GM20000 (cell line): Measurements from ENCODE around the gene HSF2BP.

Experiments used
- DNase-seq: peaks from one replicate; pipeline ENCODE4 v3.0.0; 2012; ENCODE audit warnings: low spot score
- TF ChIP-seq, protein P1 (sequence below): IDR thresholded peaks from 2 replicates; pipeline ENCODE4 v1.5.1; 2012; ENCODE audit warnings: mild to moderate bottlenecking, control low read depth; ENCODE audit errors: extremely low read depth, missing control alignments

Gene HSF2BP

DNA sequence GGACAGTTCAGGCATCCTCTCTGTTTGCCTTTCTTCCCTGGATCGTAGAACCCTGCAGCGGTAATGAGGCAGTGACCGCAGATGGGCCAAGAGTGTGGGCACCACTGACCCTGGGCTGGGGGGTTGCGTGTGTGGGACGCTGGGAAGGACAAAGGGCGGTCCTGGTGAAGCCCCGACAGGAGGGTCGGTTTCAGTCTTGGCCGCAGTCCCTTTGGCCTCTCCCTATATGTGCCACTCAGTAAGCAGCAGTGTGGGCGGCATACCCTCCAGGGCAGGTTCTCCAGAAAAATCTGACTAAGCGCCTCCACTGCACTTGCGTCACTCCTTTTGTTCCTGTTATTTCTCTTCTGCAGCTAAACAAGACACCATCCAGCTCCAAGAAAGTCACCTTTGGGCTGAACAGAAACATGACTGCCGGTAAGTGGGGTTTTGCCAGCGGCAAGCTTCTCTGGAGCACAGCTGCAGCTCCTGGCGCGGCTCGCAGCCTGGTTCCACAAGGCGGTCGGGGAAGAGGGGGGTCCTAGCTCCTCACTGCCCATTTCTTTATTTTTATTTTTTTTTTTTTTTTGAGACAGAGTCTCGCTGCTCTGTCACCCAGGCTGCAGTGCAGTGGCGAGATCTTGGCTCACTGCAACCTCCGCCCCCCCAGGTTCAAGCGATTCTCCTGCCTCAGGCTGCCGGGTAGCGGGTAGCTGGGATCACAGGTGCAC lies 32.0 kb upstream of the HSF2BP start:
- TF ChIP-seq, protein P1, sequence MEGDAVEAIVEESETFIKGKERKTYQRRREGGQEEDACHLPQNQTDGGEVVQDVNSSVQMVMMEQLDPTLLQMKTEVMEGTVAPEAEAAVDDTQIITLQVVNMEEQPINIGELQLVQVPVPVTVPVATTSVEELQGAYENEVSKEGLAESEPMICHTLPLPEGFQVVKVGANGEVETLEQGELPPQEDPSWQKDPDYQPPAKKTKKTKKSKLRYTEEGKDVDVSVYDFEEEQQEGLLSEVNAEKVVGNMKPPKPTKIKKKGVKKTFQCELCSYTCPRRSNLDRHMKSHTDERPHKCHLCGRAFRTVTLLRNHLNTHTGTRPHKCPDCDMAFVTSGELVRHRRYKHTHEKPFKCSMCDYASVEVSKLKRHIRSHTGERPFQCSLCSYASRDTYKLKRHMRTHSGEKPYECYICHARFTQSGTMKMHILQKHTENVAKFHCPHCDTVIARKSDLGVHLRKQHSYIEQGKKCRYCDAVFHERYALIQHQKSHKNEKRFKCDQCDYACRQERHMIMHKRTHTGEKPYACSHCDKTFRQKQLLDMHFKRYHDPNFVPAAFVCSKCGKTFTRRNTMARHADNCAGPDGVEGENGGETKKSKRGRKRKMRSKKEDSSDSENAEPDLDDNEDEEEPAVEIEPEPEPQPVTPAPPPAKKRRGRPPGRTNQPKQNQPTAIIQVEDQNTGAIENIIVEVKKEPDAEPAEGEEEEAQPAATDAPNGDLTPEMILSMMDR = no peak
- DNase-seq = no peak

DNA sequence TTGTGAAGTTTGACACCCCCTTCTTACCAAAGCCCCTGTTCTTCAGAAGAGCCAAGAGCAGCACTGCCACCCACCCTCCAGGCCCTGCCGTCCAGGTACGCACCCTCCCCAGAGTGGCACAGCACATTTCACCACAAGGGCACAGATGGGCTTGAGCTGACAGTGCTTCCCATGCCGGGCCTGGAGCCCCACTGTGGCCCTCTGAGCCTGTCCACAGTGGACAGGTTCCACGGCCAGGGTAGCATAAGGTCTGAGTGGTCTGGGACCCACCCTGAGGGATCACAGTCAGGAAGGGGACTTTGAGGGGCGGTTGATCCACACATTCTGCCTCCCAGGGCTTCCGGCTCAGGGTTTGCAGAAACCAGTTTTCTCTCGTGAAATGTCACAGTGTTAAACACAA lies 31.1 kb upstream of the HSF2BP start:
- TF ChIP-seq, protein P1 = no peak
- DNase-seq = no peak

DNA sequence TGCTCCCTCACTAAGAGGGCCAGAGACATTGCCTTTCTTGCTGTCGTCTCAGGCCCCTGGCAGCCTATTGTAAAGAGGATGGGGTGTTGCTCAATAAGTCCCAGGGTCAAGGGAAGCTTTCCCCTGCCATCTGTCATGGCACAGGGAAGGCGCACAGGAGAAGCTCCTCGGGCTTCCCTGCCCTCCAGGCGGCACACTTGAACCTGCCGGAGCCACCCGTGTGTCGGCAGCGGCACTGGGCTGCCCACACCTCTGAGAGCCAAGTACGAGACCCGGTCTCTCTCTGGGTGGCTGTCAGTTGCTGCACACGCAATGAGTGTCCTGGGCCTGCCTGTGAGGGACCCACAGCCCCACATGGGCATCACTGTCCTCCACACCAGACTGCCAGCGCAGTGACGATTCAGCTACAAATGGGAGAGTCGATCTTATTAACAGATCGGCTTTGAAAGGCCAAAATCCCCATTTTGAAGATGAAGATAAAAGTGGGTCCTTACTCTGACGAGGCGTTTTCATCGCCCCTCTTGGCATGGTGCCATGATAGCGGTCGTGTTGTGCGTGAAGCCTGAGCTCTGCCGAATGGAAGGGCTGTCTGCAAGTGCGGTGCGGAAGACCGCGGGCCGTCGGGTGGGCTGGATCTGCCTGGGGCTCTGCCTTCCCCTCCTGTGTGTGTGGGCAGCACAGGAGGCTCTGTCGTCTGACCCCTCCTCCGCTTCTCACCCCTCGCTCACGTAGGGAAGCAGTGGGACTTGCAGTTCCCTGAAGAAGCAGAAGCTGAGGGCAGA lies 30.5 kb upstream of the HSF2BP start:
- DNase-seq = no peak
- TF ChIP-seq, protein P1 = no peak

DNA sequence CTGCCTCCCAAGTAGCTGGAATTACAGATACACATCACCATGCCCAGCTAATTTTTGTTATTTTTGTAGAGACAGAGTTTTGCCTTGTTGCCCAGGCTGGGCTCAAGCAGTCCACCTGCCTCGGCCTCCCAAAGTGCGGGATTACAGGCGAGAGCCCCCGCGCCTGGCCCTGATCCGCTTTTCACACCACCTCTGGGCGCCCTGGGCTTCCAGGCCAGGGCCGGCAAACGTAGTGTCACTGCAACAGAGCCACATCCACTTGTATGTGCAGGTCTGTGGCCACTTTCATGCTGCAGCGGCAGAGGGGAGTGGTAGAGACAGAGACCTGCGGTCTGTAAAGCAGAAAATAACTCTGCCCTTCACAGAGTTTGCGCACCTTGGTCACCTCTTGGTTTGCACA lies 29.6 kb upstream of the HSF2BP start:
- no peak for DNase-seq
- TF ChIP-seq, protein P1 = no peak

DNA sequence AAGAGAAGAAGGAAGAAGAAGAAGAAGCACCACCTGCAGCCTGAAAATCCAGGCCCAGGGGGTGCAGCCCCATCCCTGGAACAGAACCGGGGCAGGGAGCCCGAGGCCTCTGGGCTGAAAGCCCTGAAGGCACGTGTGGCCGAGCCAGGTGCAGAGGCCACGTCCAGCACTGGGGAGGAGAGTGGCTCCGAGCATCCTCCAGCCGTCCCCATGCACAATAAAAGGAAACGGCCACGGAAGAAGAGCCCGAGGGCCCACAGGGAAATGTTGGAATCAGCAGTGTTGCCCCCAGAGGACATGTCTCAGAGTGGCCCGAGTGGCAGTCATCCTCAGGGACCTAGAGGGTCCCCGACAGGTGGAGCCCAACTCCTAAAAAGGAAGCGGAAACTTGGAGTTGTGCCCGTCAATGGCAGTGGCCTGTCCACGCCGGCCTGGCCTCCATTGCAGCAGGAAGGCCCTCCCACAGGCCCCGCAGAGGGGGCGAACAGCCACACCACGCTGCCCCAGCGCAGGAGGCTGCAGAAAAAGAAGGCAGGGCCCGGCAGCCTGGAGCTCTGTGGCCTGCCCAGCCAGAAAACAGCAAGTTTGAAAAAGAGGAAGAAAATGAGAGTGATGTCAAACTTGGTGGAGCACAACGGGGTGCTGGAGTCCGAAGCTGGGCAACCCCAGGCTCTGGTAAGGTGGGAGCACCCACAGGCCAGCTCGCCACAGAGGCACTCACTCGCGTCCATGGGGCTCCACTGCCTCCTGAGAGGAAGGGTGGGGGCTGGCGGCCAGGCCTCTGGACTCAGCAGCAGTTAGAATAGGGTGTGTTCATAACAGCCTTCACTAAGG lies 28.5 kb upstream of the HSF2BP start:
- TF ChIP-seq, protein P1 = no peak
- DNase-seq = no peak

DNA sequence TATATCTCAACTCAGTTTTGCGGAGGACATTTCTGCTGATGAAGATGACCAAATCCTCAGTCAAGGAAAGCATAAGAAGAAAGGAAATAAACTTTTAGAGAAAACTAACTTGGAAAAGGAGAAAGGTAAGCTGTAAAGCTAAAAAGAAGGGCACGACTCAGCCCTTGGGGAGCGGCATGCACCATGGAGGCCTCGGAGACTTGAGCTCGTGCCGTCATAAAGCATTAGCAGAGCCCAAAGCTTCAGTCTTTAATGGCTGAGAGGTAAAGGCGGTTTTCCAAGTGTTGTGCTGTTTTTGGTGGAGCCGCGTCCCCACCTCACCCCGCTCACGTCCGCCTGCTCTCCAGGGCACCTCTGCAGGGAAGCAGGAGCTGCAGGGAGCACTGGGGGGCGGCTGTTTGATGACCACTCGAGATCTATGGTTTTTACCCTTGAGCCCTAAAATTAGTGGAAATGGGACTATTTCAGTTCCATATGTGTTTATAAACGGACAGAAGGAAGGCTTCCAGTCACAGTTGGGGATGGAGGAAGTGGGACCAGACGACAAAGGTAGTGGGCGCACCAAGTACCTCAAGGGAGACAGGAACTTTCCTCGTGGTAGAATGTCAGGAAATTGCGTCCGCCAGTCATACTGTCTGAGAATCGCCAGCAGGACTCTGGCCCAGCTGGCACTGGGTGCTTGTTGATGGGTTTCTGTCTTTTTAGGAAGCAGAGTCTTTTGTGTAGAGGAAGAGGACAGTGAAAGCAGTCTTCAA lies 27.7 kb upstream of the HSF2BP start:
- TF ChIP-seq, protein P1 = no peak
- no peak for DNase-seq
